H9 (cell line): ENCODE data around the gene BEND5. TPM values are rescaled to one million over a fixed set of nuclear protein-coding genes. Genes with fewer than 3 reads are reported as not detected.

Experiments
- DNase-seq: peaks from one replicate; pipeline ENCODE4 v3.0.0-alpha.2; 2017
- H2AFZ ChIP-seq: one replicate; pipeline ENCODE4 v1.6.1; 2013; ENCODE audit warnings: mild to moderate bottlenecking, low read length, control low read depth, moderate library complexity
- H2AK5ac ChIP-seq: 2 replicates; pipeline ENCODE4 v1.6.1; 2013; ENCODE audit warnings: low read length, control low read depth, mixed read lengths; ENCODE audit not compliant: insufficient read length
- H2BK120ac ChIP-seq: one replicate; pipeline ENCODE4 v1.6.1; 2013; ENCODE audit warnings: low read depth, mild to moderate bottlenecking, low read length, control low read depth, inconsistent platforms; ENCODE audit not compliant: poor library complexity, severe bottlenecking
- H2BK12ac ChIP-seq: 2 replicates; pipeline ENCODE4 v1.6.1; 2013; ENCODE audit warnings: low read length, control low read depth, mixed read lengths, low read depth; ENCODE audit not compliant: insufficient read length
- H2BK15ac ChIP-seq: 2 replicates; pipeline ENCODE4 v1.6.1; 2013; ENCODE audit warnings: low read depth, low read length, control low read depth
- H2BK20ac ChIP-seq: one replicate; pipeline ENCODE4 v1.6.1; 2013; ENCODE audit warnings: low read depth, mild to moderate bottlenecking, low read length, control low read depth, inconsistent platforms; ENCODE audit not compliant: poor library complexity, severe bottlenecking
- H2BK5ac ChIP-seq: 2 replicates; pipeline ENCODE4 v1.6.1; 2013; ENCODE audit warnings: low read length, control low read depth, mixed read lengths; ENCODE audit not compliant: insufficient read length
- H3K14ac ChIP-seq: 2 replicates; pipeline ENCODE4 v1.6.1; 2013; ENCODE audit warnings: low read length, control low read depth; ENCODE audit not compliant: insufficient read depth
- H3K18ac ChIP-seq: 2 replicates; pipeline ENCODE4 v1.6.1; 2013; ENCODE audit warnings: low read depth, mild to moderate bottlenecking, mixed read lengths, low read length, control low read depth; ENCODE audit not compliant: insufficient read length
- H3K23ac ChIP-seq: 2 replicates; pipeline ENCODE4 v1.6.1; 2013; ENCODE audit warnings: low read length, control low read depth, mixed read lengths, low read depth; ENCODE audit not compliant: insufficient read length
- H3K23me2 ChIP-seq: 2 replicates; pipeline ENCODE4 v1.6.1; 2013; ENCODE audit warnings: low read depth, mild to moderate bottlenecking, mixed read lengths, low read length, control low read depth; ENCODE audit not compliant: insufficient read length, poor library complexity, severe bottlenecking
- H3K27ac ChIP-seq: 2 replicates; pipeline ENCODE4 v1.5.1; 2013; ENCODE audit warnings: low read length, control low read depth, mixed read lengths, low read depth; ENCODE audit not compliant: insufficient read length
- H3K27me3 ChIP-seq: 2 replicates; pipeline ENCODE4 v1.6.1; 2013; ENCODE audit warnings: low read length, control low read depth, inconsistent platforms; ENCODE audit not compliant: insufficient read depth
- H3K4ac ChIP-seq: 2 replicates; pipeline ENCODE4 v1.6.1; 2013; ENCODE audit warnings: low read depth, mild to moderate bottlenecking, control low read depth, inconsistent platforms, low read length, moderate library complexity
- H3K4me1 ChIP-seq: 2 replicates; pipeline ENCODE4 v1.6.1; 2013; ENCODE audit warnings: low read length, control low read depth, inconsistent platforms; ENCODE audit not compliant: insufficient read depth
- H3K4me2 ChIP-seq: 2 replicates; pipeline ENCODE4 v1.6.1; 2013; ENCODE audit warnings: low read length, control low read depth, mixed read lengths; ENCODE audit not compliant: insufficient read length, insufficient read depth
- H3K56ac ChIP-seq: 2 replicates; pipeline ENCODE4 v1.6.1; 2013; ENCODE audit warnings: low read depth, mild to moderate bottlenecking, mixed read lengths, low read length, control low read depth; ENCODE audit not compliant: insufficient read length
- H3K79me1 ChIP-seq: 2 replicates; pipeline ENCODE4 v1.6.1; 2013; ENCODE audit warnings: low read depth, mild to moderate bottlenecking, moderate library complexity, low read length, control low read depth, inconsistent platforms; ENCODE audit not compliant: insufficient read depth, poor library complexity, severe bottlenecking
- H3K79me2 ChIP-seq: 2 replicates; pipeline ENCODE4 v1.6.1; 2013; ENCODE audit warnings: low read length, control low read depth, inconsistent platforms; ENCODE audit not compliant: insufficient read depth
- H3K9ac ChIP-seq: 2 replicates; pipeline ENCODE4 v1.6.1; 2013; ENCODE audit warnings: low read length, control low read depth, mixed read lengths; ENCODE audit not compliant: insufficient read length; ENCODE audit errors: extremely low read depth
- H3K9me3 ChIP-seq: one replicate; pipeline ENCODE4 v1.6.1; 2013; ENCODE audit warnings: low read depth, low read length, inconsistent platforms; ENCODE audit not compliant: control insufficient read depth
- H3T11ph ChIP-seq: one replicate; pipeline ENCODE4 v1.6.1; 2013; ENCODE audit warnings: mild to moderate bottlenecking, low read length, control low read depth, inconsistent platforms
- H4K20me1 ChIP-seq: one replicate; pipeline ENCODE4 v1.6.1; 2013; ENCODE audit not compliant: control insufficient read depth, insufficient read length, insufficient read depth
- H4K5ac ChIP-seq: 2 replicates; pipeline ENCODE4 v1.6.1; 2013; ENCODE audit warnings: low read depth, mild to moderate bottlenecking, mixed read lengths, low read length, control low read depth; ENCODE audit not compliant: insufficient read length
- H4K8ac ChIP-seq: replicated peaks from 2 replicates; pipeline ENCODE4 v1.6.1; 2013; ENCODE audit warnings: low read length, control low read depth, mixed read lengths, low read depth; ENCODE audit not compliant: insufficient read length
- H4K91ac ChIP-seq: 2 replicates; pipeline ENCODE4 v1.6.1; 2013; ENCODE audit warnings: low read depth, mild to moderate bottlenecking, moderate library complexity, mixed read lengths, low read length, control low read depth; ENCODE audit not compliant: insufficient read length
- H3K27ac Mint-ChIP-seq, 3 experiments: 2 replicates in 2 of 3; 3 replicates in 1 of 3; pipeline ENCODE4 v1.8.0; 2020 to 2021; ENCODE audit warnings: mixed read lengths in 3 of 3, mild to moderate bottlenecking in 1 of 3, moderate library complexity in 1 of 3
- H3K27me3 Mint-ChIP-seq: 2 replicates; pipeline ENCODE4 v1.8.0; 2021; ENCODE audit warnings: low read depth, mild to moderate bottlenecking, moderate library complexity, mixed read lengths
- H3K36me3 Mint-ChIP-seq, 3 experiments: 2 replicates in 2 of 3; 3 replicates in 1 of 3; pipeline ENCODE4 v1.8.0; 2020 to 2021; ENCODE audit warnings: low read depth in 3 of 3, mixed read lengths in 3 of 3; ENCODE audit not compliant: insufficient read depth in 1 of 3
- H3K4me1 Mint-ChIP-seq, 2 experiments: 2 replicates each; pipeline ENCODE4 v1.8.0; 2020; ENCODE audit warnings: mixed read lengths in 2 of 2
- H3K4me3 Mint-ChIP-seq, 2 experiments: 2 replicates in 1 of 2; 3 replicates in 1 of 2; pipeline ENCODE4 v1.8.0; 2020 to 2021; ENCODE audit warnings: mild to moderate bottlenecking in 2 of 2, mixed read lengths in 2 of 2, moderate library complexity in 1 of 2
- H3K9me3 Mint-ChIP-seq, 2 experiments: 2 replicates in 1 of 2; 3 replicates in 1 of 2; pipeline ENCODE4 v1.8.0; 2020; ENCODE audit warnings: mild to moderate bottlenecking in 2 of 2, mixed read lengths in 2 of 2, moderate library complexity in 1 of 2
- CTCF ChIP-seq: fragments of 200-600 bp; sonication (generic); conservative IDR thresholded peaks from 3 replicates; pipeline ENCODE4 v1.8.0; 2021; ENCODE audit warnings: antibody characterized with exemption, mild to moderate bottlenecking
- WGBS: extraction: QIAGEN DNeasy Blood & Tissue Kit; methylation state at CpG from one replicate; pipeline ENCODE4 v1.1.7; 2013; ENCODE audit warnings: missing lambda C conversion rate, low lambda C conversion rate, mixed read lengths; ENCODE audit not compliant: insufficient read length; ENCODE audit errors: extremely low coverage; 5-methylcytosine and 5-hydroxymethylcytosine counted together
- total RNA-seq: library from RNA; stranded (reverse); gene quantifications from 2 replicates; pipeline ENCODE4 v1.2.1, GENCODE V29; 2021

Gene BEND5
- total RNA-seq, 1 experiment from 2014 or later = 4.8 TPM

- Histone ChIP-seq H3K56ac (no peak overlapping the region), H3K14ac (no peak overlapping the region), H4K5ac (no peak overlapping the region), H4K20me1 (no peaks in the 10 kb centered on the region), H2BK15ac (no peak overlapping the region), H2BK12ac (no peak overlapping the region), H3K9me3 (no peaks in the 10 kb centered on the region), H3K23me2 (no peaks in the 10 kb centered on the region), H3K4ac (no peak overlapping the region), H2AFZ (no peak overlapping the region), H3K4me1 (no peaks in the 10 kb centered on the region), H3K79me2 (no peaks in the 10 kb centered on the region), H4K91ac (no peak overlapping the region), H2AK5ac (no peak overlapping the region), H2BK5ac (no peak overlapping the region), H3K27me3 (no peaks in the 10 kb centered on the region), H3K79me1 (no peaks in the 10 kb centered on the region), H3K9ac (no peak overlapping the region), H3T11ph (no peak overlapping the region), H3K27ac (no peak overlapping the region), H3K4me2 (no peak overlapping the region), H3K23ac (no peak overlapping the region), H2BK120ac (no peak overlapping the region), H3K18ac (no peak overlapping the region), H4K8ac (no peak overlapping the region), H2BK20ac (no peak overlapping the region)
- Mint-ChIP-seq H3K27me3 (no peaks in the 10 kb centered on the region), H3K27ac (no peak overlapping the region), H3K4me3 (no peak overlapping the region), H3K36me3 (peaks cover 0 to 16% (median 14%) of the 10 kb centered on the region in 3 experiments; a peak in 5 of 7 replicates), H3K4me1 (peaks cover 10 to 11% of the 10 kb centered on the region in 2 experiments), H3K9me3 (no peaks in the 10 kb centered on the region)
- no peak for TF ChIP-seq CTCF
- DNase-seq = no peak
- WGBS = no CpG with 5 or more reads among the region's 7 CpGs
These were observed 35.3 kb downstream of the BEND5 start for GRCh38 chr1:48741380-48741779.
